MM.1S (cell line): ENCODE results near the gene TPM2.

Experiments used
- DNase-seq: peaks from one replicate; pipeline ENCODE4 v3.0.0-alpha.2; 2015
- H2AFZ ChIP-seq: fragments of 300-600 bp; sonication (generic); 2 replicates; pipeline ENCODE4 v1.6.0; 2016; ENCODE audit warnings: antibody characterized with exemption, low read length
- H3F3A ChIP-seq: fragments of 300-600 bp; sonication (generic); 2 replicates; pipeline ENCODE4 v1.6.1; 2016; ENCODE audit warnings: mild to moderate bottlenecking, antibody characterized with exemption, low read length, moderate library complexity, mixed read lengths; ENCODE audit not compliant: insufficient read depth
- H3K27ac ChIP-seq: fragments of 300-600 bp; sonication (generic); 2 replicates; pipeline ENCODE4 v1.5.1; 2016; ENCODE audit warnings: mild to moderate bottlenecking, low read length
- H3K27me3 ChIP-seq: fragments of 300-600 bp; sonication (generic); replicated peaks from 2 replicates; pipeline ENCODE4 v1.6.0; 2016; ENCODE audit warnings: low read length; ENCODE audit not compliant: insufficient read depth
- H3K36me3 ChIP-seq: fragments of 300-600 bp; sonication (generic); replicated peaks from 2 replicates; pipeline ENCODE4 v1.6.1; 2016; ENCODE audit warnings: mild to moderate bottlenecking, low read length, mixed read lengths; ENCODE audit not compliant: insufficient read depth
- H3K4me1 ChIP-seq: fragments of 300-600 bp; sonication (generic); 2 replicates; pipeline ENCODE4 v1.6.1; 2016; ENCODE audit warnings: low read length, mixed read lengths
- H3K4me2 ChIP-seq: fragments of 300-600 bp; sonication (generic); 2 replicates; pipeline ENCODE4 v1.6.0; 2016; ENCODE audit warnings: low read depth, low read length
- H3K4me3 ChIP-seq: fragments of 300-600 bp; sonication (generic); 2 replicates; pipeline ENCODE4 v1.5.1; 2016; ENCODE audit warnings: low read length, mixed read lengths
- H3K79me2 ChIP-seq: fragments of 300-600 bp; sonication (generic); 2 replicates; pipeline ENCODE4 v1.6.1; 2016; ENCODE audit warnings: mixed run types, low read length, mixed read lengths
- H3K9ac ChIP-seq: fragments of 300-600 bp; sonication (generic); 2 replicates; pipeline ENCODE4 v1.6.1; 2016; ENCODE audit warnings: low read length, mixed read lengths
- H3K9me2 ChIP-seq: fragments of 300-600 bp; sonication (generic); replicated peaks from 2 replicates; pipeline ENCODE4 v1.6.1; 2016; ENCODE audit warnings: mild to moderate bottlenecking, low read length, mixed read lengths; ENCODE audit not compliant: insufficient read depth
- H3K9me3 ChIP-seq: fragments of 300-600 bp; sonication (generic); replicated peaks from 2 replicates; pipeline ENCODE4 v1.6.1; 2016; ENCODE audit warnings: mild to moderate bottlenecking, low read length, mixed read lengths; ENCODE audit not compliant: insufficient read depth
- H4K20me1 ChIP-seq: fragments of 300-600 bp; sonication (generic); 2 replicates; pipeline ENCODE4 v1.6.1; 2016; ENCODE audit warnings: mild to moderate bottlenecking, low read length, moderate library complexity, mixed read lengths; ENCODE audit not compliant: insufficient read depth
- CTCF ChIP-seq: fragments of 300-600 bp; sonication (generic); IDR thresholded peaks from 2 replicates; pipeline ENCODE4 v1.5.1; 2016; ENCODE audit warnings: antibody characterized with exemption, low read length, mixed read lengths
- EZH2 ChIP-seq: fragments of 300-600 bp; sonication (generic); optimal IDR thresholded peaks from 2 replicates; pipeline ENCODE3; 2017; ENCODE audit warnings: low read depth, mild to moderate bottlenecking, antibody characterized with exemption, low read length, mixed read lengths
- EZH2phosphoT487 ChIP-seq: fragments of 300-600 bp; sonication (generic); IDR thresholded peaks from 2 replicates; pipeline ENCODE4 v1.6.1; 2018; ENCODE audit warnings: antibody characterized with exemption, low read length

Gene TPM2

GRCh38 chr9:35685506-35685905 is 4.2 kb downstream of the TPM2 start:
- Histone ChIP-seq H3K9me2 (no peaks in the 10 kb centered on the region), H3K4me3 (no peak overlapping the region), H3K4me2 (no peak overlapping the region), H3K27me3 (no peaks in the 10 kb centered on the region), H3K36me3 (no peaks in the 10 kb centered on the region), H3K4me1 (no peaks in the 10 kb centered on the region), H3F3A (no peaks in the 10 kb centered on the region), H3K79me2 (no peaks in the 10 kb centered on the region), H3K9ac (no peak overlapping the region), H3K9me3 (no peaks in the 10 kb centered on the region), H2AFZ (no peak overlapping the region), H3K27ac (no peak overlapping the region), H4K20me1 (no peaks in the 10 kb centered on the region)
- TF ChIP-seq EZH2phosphoT487, result no peak
- TF ChIP-seq EZH2, result no peak
- no peak for TF ChIP-seq CTCF
- no peak for DNase-seq

- no peak for DNase-seq
- Histone ChIP-seq H3K9ac (no peak overlapping the region), H3K4me1 (no peaks in the 10 kb centered on the region), H3K36me3 (no peaks in the 10 kb centered on the region), H2AFZ (no peak overlapping the region), H3K4me2 (no peak overlapping the region), H3K27ac (no peak overlapping the region), H3K79me2 (no peaks in the 10 kb centered on the region), H3K27me3 (no peaks in the 10 kb centered on the region), H3F3A (no peaks in the 10 kb centered on the region), H3K4me3 (no peak overlapping the region), H3K9me3 (no peaks in the 10 kb centered on the region), H3K9me2 (no peaks in the 10 kb centered on the region), H4K20me1 (no peaks in the 10 kb centered on the region)
- TF ChIP-seq CTCF (no peak), EZH2 (no peak), EZH2phosphoT487 (no peak)
Measured at GRCh38 chr9:35684921-35685320, 4.8 kb downstream of the TPM2 start.

GRCh38 chr9:35683323-35683722 is 6.4 kb downstream of the TPM2 start:
- no peaks in the 10 kb centered on the region for H3K9me3 ChIP-seq
- no peak overlapping the region for H2AFZ ChIP-seq
- H3F3A ChIP-seq, result no peaks in the 10 kb centered on the region
- TF ChIP-seq CTCF (no peak), EZH2 (no peak), EZH2phosphoT487 (no peak)
- H3K27ac ChIP-seq, result no peak overlapping the region
- H3K79me2 ChIP-seq, result no peaks in the 10 kb centered on the region
- no peak for DNase-seq
- no peaks in the 10 kb centered on the region for H3K27me3 ChIP-seq
- H3K4me3 ChIP-seq, result no peak overlapping the region
- H3K9me2 ChIP-seq, result no peaks in the 10 kb centered on the region
- no peaks in the 10 kb centered on the region for H3K4me1 ChIP-seq
- no peak overlapping the region for H3K9ac ChIP-seq
- no peak overlapping the region for H3K4me2 ChIP-seq
- no peaks in the 10 kb centered on the region for H4K20me1 ChIP-seq
- H3K36me3 ChIP-seq, result no peaks in the 10 kb centered on the region
